Lower leg skin (tissue), 4 donors: ENCODE data around the gene BCAS4. TPM values are rescaled to one million over a fixed set of nuclear protein-coding genes. Genes with fewer than 3 reads are reported as not detected.

Experiments used
- DNase-seq, 2 donors: peaks; one replicate each; pipeline ENCODE4 v3.0.0-alpha.2; 2019; ENCODE audit warnings: low spot score in 2 of 2
- H3K4me3 ChIP-seq: fragments of 200-600 bp; sonication (generic); 2 replicates; pipeline ENCODE4 v1.5.1; 2017; ENCODE audit warnings: mild to moderate bottlenecking, low read depth; ENCODE audit not compliant: poor library complexity, severe bottlenecking
- CTCF ChIP-seq, 3 donors: fragments of 450-650 bp; IDR thresholded peaks; one replicate each; pipeline ENCODE4 v1.5.1; 2016; ENCODE audit warnings: antibody characterized with exemption in 3 of 3, mild to moderate bottlenecking in 3 of 3, moderate library complexity in 2 of 3
- POLR2A ChIP-seq, 2 donors: fragments of 450-650 bp; IDR thresholded peaks; one replicate each; pipeline ENCODE4 v1.6.1; 2016 to 2017; ENCODE audit warnings: antibody characterized with exemption in 2 of 2, mild to moderate bottlenecking in 1 of 2, moderate library complexity in 1 of 2
- WGBS, 2 donors: methylation state at CpG; one replicate each; pipeline ENCODE4 v1.1.5; 2018; 5-methylcytosine and 5-hydroxymethylcytosine counted together
- intact Hi-C: fragments of 100-400 bp; cut with DNase I; formaldehyde crosslinking; loops from one replicate; pipeline ENCODE4 v1.15.0; 2023; ENCODE audit warnings: low total_unique reads
- total RNA-seq, 4 donors: library from RNA; depleted of rRNA; stranded (reverse); fragments of >200 nt; gene quantifications; one replicate each; pipeline ENCODE4 v1.1.0, GENCODE V29; 2016

Gene BCAS4
- total RNA-seq, 4 donors from 2014 or later = 1.3 to 7.7 (median 3.5) TPM

DNA sequence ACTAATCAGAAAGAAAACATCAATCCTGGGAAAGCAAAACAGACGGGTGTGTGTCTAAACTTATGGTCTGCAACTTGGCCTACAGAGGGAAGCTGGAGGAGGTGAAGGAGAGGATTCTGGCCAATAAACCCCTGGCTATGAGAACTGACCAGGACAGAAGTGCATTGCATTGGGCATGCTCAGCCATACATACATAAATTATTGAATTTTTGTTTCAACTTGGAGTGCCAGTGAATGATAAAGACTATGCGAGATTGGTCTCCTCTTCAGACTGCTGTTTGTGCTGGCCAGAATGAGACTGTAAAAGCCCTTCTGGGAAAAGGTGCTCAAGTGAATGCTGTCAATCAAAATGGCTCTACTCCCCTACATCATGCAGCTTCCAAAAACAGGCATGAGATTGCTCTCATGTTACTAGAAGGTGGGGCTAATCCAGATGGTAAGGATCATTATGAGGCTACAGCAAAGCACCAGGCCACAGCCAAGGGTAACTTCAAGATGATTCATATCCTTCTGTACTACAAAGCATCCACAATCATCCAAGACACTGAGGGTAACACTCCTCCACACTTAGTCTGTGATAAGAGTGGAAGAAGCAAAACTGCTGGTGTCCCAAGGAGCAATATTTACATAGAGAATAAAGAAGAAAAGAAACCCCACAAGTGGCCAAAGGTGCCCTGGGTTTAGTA lies 119.0 kb downstream of the BCAS4 start:
- H3K4me3 ChIP-seq = no peak overlapping the region
- TF ChIP-seq CTCF (IDR thresholded peaks at IDR 0.05) = no peak
- no peak for TF ChIP-seq POLR2A (IDR thresholded peaks at IDR 0.05)
- intact Hi-C loops = no loop called here
- DNase-seq = no peak
- 66 to 80% methylated on average over 2 of the region's 2 CpGs for WGBS, 2 donors

GRCh38 chr20:50915424-50915823 lies 120.6 kb downstream of the BCAS4 start:
- no peak for DNase-seq
- WGBS, 2 donors = 27 to 36% methylated on average over 3 of the region's 3 CpGs
- no peak overlapping the region for H3K4me3 ChIP-seq
- TF ChIP-seq POLR2A (IDR thresholded peaks at IDR 0.05) (no peak), CTCF (IDR thresholded peaks at IDR 0.05) (no peak)
- intact Hi-C loops = no loop called here

- no peak overlapping the region for H3K4me3 ChIP-seq
- no peak for TF ChIP-seq POLR2A (IDR thresholded peaks at IDR 0.05)
- TF ChIP-seq CTCF (IDR thresholded peaks at IDR 0.05) = no peak
- intact Hi-C loops = no loop called here
- DNase-seq = no peak
- 39 to 42% methylated on average over 5 of the region's 5 CpGs for WGBS, 2 donors
Observed at GRCh38 chr20:50916257-50916656, 121.4 kb downstream of the BCAS4 start.

DNA sequence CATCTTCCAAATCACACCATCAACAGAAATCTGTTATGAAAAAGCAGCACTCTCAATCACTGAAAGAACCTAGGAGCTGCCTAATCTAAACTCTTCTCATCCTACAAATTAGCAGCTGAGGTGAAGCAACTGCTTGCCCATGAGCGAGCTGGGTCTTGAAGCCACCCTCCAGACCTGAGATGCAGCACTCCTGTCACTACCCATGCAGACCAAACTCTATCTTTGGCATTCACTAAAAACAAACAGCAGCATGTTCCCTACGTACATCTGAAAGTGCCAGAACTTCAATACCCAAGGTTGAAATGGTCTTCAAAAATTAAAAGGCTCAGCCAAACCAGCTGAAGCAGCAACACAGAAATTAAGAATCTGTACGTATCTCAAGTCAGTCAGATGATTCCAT lies 122.1 kb downstream of the BCAS4 start:
- no peak for DNase-seq
- intact Hi-C loops = no loop called here
- H3K4me3 ChIP-seq = no peak overlapping the region
- no peak for TF ChIP-seq POLR2A (IDR thresholded peaks at IDR 0.05)
- 64 to 67% methylated on average over 3 of the region's 3 CpGs for WGBS, 2 donors

DNA sequence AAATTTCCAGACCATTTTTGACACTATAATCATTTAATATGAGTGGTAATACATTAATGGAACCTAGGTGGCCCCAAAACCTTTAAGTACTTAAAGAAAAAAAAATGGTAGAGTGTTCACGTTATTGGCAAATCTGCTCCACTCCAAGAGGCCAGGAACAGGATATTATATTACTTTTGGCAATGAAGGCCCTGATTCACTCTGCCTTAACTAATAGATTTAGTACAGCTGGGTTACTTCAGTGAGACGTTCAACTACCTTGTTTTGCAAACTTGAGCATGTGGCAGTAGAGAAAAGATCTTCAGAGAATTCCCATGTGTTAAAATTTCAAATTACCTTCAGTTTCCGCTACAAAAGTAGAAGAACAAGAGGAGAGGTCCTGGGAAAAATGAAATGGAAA lies 123.5 kb downstream of the BCAS4 start:
- intact Hi-C loops = no loop called here
- no peak for TF ChIP-seq POLR2A (IDR thresholded peaks at IDR 0.05)
- no peak for DNase-seq
- WGBS, 2 donors = 38 to 44% methylated on average over 3 of the region's 3 CpGs
- H3K4me3 ChIP-seq = no peak overlapping the region

DNA sequence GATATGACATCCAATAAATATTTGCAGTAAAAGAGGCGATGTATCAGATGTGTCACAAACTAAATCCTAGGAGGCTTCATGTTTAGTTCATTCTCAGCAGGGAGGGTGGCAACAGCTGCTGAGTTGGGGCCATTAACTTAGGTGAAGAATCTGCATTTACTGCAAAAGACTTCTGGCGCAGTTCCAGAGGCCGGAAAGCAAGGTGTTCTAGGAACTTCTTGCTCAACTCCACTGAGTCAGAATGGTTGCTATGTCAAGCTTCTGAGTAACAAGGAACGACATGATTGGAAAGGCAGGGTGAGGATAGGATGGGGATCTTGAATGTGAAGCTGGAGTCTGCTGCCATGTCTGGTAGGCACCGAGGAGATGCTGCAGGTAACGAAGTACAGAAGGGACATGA lies 124.7 kb downstream of the BCAS4 start:
- peak in 1 of 2 donors; percentile 21 for DNase-seq
- H3K4me3 ChIP-seq = no peak overlapping the region
- WGBS, 2 donors = 63 to 66% methylated on average over 6 of the region's 6 CpGs
- no peak for TF ChIP-seq POLR2A (IDR thresholded peaks at IDR 0.05)
- TF ChIP-seq CTCF (IDR thresholded peaks at IDR 0.05) = no peak
- intact Hi-C loops = no loop called here

DNA sequence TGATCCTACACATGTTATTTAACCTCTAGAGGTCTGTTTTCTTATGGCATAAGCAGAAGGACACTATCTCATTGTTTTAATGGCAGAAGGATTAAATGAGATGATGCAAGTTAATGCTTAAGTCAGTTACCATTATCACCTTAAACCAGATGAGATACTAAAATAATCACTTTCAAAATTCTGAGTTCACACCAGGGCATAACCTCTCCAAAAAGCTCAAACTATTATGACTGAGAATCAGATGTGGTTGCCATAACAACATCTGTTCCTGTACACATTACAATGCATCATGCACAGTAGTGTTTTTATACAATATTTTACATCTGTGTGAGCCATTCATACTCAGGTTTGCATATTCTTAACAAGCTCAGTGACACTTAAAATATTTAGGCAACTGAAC lies 126.1 kb downstream of the BCAS4 start:
- no peak overlapping the region for H3K4me3 ChIP-seq
- DNase-seq = no peak
- intact Hi-C loops = loop anchor here (10.0 kb wide), 1 partner anchor 126 kb away; the partner anchor contains the start of gene BCAS4
- TF ChIP-seq CTCF (IDR thresholded peaks at IDR 0.05) (no peak), POLR2A (IDR thresholded peaks at IDR 0.05) (no peak)
